Stimulated activated effector memory CD8-positive, alpha-beta T cell treated with anti-CD3 and anti-CD28 coated beads, Interleukin-12 subunit alpha, Interleukin-12 subunit beta, amount 100 ng/mL, for 72 hours (primary cell): ENCODE measurements around the gene CDH18.
"Not testable (repeated sequence)": the region's sequence is repeated elsewhere in the genome, so short reads cannot be mapped to it uniquely, and the experiment has no call there.

Experiments used
- ATAC-seq: fragments of 150-1000 bp; cut with Tn5 transposase; 2 replicates; pipeline ENCODE4 v1.10.0; 2021
- DNase-seq, 2 donors: peaks; one replicate each; pipeline ENCODE4 v3.0.0; 2021 to 2022; ENCODE audit warnings: low spot score in 2 of 2
- H3K27ac Mint-ChIP-seq: one replicate; pipeline ENCODE4 v1.8.0; 2022; ENCODE audit warnings: mild to moderate bottlenecking, mixed read lengths
- H3K36me3 Mint-ChIP-seq: one replicate; pipeline ENCODE4 v1.8.0; 2022; ENCODE audit warnings: mild to moderate bottlenecking, mixed read lengths
- H3K4me1 Mint-ChIP-seq: one replicate; pipeline ENCODE4 v1.8.0; 2022; ENCODE audit warnings: mixed read lengths
- H3K4me3 Mint-ChIP-seq: one replicate; pipeline ENCODE4 v1.8.0; 2022; ENCODE audit warnings: mild to moderate bottlenecking, mixed read lengths
- H3K9me3 Mint-ChIP-seq: one replicate; pipeline ENCODE4 v1.8.0; 2022; ENCODE audit warnings: mixed read lengths

Gene CDH18

DNA sequence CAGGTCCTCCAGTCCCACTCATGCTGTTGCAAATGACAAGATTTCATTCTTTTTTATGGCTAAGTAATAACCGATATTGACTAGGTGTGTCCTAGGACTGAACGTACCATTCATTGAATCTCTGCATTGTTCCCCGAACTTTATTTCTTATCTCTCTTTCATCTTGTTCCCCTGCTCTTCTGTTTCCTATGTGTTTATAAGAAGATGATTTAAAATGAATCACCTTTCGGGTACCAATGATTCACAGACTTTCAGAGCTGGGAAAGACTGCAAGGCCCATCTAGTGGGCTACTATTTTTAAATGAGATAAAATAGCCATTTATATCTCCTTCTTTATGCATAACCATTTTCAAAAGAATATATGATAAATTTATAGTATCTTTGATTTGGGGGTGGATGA, 133.0 kb downstream of the CDH18 start:
- H3K27ac Mint-ChIP-seq, result no peak overlapping the region
- ATAC-seq, result no peak
- no peak for DNase-seq
- no peak overlapping the region for H3K4me3 Mint-ChIP-seq
- no peaks in the 10 kb centered on the region for H3K36me3 Mint-ChIP-seq
- H3K4me1 Mint-ChIP-seq, result no peaks in the 10 kb centered on the region
- H3K9me3 Mint-ChIP-seq, result peaks cover 6% of the 10 kb centered on the region

DNA sequence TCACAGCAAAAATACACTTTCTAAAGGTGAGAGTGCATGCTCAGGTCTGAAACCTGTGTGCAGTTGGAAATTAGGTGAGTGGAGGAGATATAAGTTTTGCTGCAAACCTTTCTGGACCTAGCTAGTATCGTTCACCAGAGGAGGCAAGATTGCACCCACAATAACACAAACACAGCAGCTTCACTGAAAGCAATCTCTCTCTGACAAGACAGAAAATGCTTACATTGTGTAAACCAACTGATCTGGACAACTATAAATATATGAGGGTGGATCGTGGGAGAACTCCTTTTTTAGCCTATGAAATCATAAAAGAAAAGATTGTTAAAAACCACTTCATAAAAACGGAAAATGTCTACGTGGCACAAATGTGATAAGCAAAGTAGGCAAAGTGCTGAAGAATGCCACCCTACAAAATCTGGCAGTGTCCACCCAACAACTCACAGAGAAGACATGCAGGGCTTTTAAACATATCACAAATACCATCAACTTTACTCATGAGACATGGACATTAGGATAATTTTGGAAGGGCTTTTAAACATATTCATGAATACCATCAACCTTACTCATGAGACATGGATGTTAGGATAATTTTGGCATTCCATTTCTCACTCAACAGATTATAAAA, 134.3 kb downstream of the CDH18 start:
- DNase-seq, result no peak
- peaks cover 9% of the 10 kb centered on the region for H3K9me3 Mint-ChIP-seq
- H3K27ac Mint-ChIP-seq, result no peak overlapping the region
- no peaks in the 10 kb centered on the region for H3K36me3 Mint-ChIP-seq
- no peak overlapping the region for H3K4me3 Mint-ChIP-seq
- H3K4me1 Mint-ChIP-seq, result no peaks in the 10 kb centered on the region
- ATAC-seq, result no peak

DNA sequence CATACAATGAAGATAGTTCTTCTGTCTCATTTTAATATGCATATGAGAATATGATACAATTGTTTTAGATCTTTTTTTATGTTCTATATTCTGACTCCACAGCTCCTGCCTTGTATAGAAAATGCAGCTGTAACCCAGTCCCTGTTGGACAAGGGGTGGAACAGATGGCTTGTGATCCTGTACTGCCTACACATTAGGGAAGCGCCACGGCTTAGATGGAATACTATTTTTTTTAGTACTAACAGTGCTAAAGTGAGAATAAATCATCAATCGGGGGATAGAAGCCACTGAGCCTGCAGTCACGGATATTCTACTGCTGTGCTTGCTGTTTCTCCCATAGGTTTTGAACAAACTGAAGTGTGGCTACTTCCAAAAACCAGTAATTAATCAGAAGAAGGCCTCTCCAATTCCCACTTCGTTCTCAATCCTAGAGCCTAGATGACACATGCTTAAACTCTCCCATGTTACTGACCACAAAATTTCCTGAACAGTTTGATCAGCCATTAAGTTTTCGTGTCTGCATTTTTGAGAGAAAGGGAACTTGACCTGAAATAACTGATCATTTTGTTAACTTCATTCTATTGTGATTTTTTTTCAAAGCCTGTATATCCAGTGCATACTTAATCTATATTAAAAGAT, 150.3 kb downstream of the CDH18 start:
- ATAC-seq (no peak), DNase-seq (no peak)
- H3K9me3 Mint-ChIP-seq, result peaks cover 14% of the 10 kb centered on the region
- H3K27ac Mint-ChIP-seq, result no peak overlapping the region
- no peaks in the 10 kb centered on the region for H3K36me3 Mint-ChIP-seq
- no peaks in the 10 kb centered on the region for H3K4me1 Mint-ChIP-seq
- no peak overlapping the region for H3K4me3 Mint-ChIP-seq

DNA sequence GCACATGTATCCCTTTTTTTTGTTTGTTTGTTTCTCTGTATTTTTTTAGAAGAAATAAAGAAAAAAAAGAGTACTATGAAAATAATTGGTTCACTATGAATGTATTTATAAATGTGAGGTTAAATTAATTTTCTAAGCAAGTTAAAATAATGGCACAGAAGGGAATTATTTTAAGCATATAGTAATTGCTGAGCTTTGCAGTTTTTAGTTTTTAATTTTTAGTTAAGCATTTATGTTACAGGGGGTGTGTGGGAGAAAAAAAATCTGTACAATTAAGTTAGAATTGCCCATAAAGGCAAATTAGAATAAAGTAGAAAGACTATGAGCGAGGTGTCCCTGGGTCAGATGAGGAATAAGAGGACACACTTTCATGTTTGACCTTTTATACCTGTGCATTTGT, 152.6 kb downstream of the CDH18 start:
- DNase-seq, result no peak
- H3K36me3 Mint-ChIP-seq, result no peaks in the 10 kb centered on the region
- peaks cover 19% of the 10 kb centered on the region for H3K9me3 Mint-ChIP-seq
- no peak overlapping the region for H3K27ac Mint-ChIP-seq
- no peak overlapping the region for H3K4me3 Mint-ChIP-seq
- no peaks in the 10 kb centered on the region for H3K4me1 Mint-ChIP-seq
- no peak for ATAC-seq

DNA sequence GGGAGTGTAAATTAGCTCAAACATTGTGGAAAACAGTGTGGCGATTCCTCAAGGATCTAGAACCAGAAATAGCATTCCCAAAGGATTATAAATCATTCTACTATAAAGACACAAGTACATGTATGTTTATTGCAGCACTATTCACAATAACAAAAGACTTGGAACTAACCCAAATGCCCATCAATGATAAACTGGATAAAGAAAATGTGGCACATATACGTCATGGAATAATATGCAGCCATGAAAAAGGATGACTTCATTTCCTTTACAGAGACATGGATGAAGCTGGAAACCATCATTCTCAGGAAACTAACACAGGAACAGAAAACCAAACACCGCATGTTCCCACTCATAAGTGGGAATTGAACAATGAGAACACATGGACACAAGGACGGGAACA, 175.3 kb downstream of the CDH18 start:
- not testable (repeated sequence) for H3K4me3 Mint-ChIP-seq, DNase-seq, H3K36me3 Mint-ChIP-seq, H3K27ac Mint-ChIP-seq, ATAC-seq, H3K4me1 Mint-ChIP-seq
- peaks cover 19% of the 10 kb centered on the region for H3K9me3 Mint-ChIP-seq

DNA sequence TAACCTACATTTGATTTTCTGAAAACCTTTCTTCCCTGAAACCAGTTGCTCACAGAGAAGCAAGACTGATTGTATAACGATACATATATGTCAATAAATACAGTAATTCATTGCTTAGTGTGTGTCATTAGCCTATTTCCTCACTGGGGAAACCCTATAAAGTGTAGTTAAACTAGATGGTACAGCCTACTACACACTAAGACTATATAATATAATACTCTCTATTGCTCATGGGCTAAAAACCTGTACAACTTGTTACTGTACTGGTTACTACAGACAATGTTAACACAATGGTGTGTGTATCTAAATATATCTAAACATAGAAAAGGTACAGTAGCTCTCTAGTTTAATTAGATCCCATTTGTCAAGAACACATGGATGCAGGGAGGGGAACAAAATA, 181.2 kb downstream of the CDH18 start:
- no peaks in the 10 kb centered on the region for H3K36me3 Mint-ChIP-seq
- no peaks in the 10 kb centered on the region for H3K4me1 Mint-ChIP-seq
- H3K9me3 Mint-ChIP-seq, result peaks cover 7% of the 10 kb centered on the region
- no peak overlapping the region for H3K4me3 Mint-ChIP-seq
- no peak for DNase-seq
- no peak overlapping the region for H3K27ac Mint-ChIP-seq
- ATAC-seq, result no peak

DNA sequence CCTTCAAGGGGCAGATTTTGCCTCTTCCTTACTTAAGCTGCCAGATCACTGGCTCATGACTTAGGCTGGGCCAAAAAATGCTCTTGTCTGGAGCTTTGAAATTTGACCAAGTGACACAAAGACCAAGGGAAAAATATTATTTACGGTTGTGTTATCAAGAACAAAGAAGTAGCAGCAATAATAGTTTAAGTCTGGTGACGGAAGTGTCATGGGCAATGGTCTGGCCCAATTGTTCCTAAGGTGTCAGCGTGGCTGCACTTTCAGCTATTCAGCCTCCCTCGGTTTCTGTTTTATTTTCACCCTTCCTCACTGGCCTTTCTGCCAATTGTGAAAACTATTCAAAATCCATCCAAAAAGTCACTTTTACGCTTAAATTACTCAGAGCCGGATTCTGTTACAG, 185.3 kb downstream of the CDH18 start:
- DNase-seq, result no peak
- H3K27ac Mint-ChIP-seq, result no peak overlapping the region
- no peaks in the 10 kb centered on the region for H3K4me1 Mint-ChIP-seq
- H3K4me3 Mint-ChIP-seq, result no peak overlapping the region
- H3K36me3 Mint-ChIP-seq, result no peaks in the 10 kb centered on the region
- no peaks in the 10 kb centered on the region for H3K9me3 Mint-ChIP-seq
- ATAC-seq, result no peak

DNA sequence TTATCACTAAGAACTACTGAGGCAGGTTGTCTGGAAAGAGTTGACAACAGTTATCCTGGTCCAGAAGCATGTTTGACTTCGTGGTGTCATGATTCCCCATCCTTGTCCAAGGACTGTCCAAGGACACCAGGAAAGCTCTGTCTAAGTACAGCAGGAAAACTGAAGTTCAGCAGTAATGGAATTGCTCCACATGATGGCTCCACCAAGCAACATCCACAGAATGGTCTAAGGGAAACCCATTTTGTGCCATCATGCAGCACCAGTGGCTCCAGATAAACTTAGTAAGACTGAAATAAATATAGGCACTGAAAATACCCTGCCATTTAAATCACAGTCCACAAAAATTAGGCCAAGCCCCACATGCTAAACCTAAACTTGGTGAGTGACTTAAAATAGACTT, 192.8 kb downstream of the CDH18 start:
- no peak overlapping the region for H3K27ac Mint-ChIP-seq
- peaks cover 13% of the 10 kb centered on the region for H3K9me3 Mint-ChIP-seq
- H3K4me1 Mint-ChIP-seq, result no peaks in the 10 kb centered on the region
- no peaks in the 10 kb centered on the region for H3K36me3 Mint-ChIP-seq
- no peak for DNase-seq
- H3K4me3 Mint-ChIP-seq, result no peak overlapping the region
- ATAC-seq, result no peak

DNA sequence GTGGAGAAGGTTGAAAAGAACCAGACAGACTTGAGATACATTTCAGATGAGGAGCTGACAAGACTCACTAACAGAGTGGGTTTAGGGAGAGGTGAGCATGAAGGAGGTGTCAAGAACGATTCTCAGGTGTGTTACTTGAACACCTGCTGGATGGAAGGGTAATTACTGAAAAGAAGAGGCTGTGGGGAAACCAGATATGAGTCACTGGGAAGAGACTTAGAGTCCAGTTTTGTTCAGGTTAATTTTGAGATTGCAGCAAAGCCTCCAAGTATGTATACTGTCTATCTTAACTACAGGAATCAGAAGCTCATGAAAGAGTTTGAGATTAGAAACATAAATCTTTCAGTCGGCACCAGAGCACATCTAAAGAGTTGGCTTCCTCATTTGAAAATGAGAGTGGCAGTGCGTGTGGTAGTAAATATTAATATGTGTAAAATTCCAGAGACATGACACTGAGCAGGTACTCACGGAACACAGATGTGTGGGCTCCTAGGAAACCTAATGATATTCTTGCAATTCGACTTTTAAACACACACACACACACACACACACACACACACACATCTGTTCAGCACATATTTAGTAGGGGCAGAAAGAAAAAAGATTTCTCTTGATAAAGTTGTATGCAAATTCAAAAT, 197.1 kb downstream of the CDH18 start:
- Mint-ChIP-seq H3K9me3 (peaks cover 14% of the 10 kb centered on the region), H3K4me3 (no peak overlapping the region), H3K27ac (no peak overlapping the region), H3K36me3 (no peaks in the 10 kb centered on the region), H3K4me1 (no peaks in the 10 kb centered on the region)
- no peak for DNase-seq
- ATAC-seq, result no peak

DNA sequence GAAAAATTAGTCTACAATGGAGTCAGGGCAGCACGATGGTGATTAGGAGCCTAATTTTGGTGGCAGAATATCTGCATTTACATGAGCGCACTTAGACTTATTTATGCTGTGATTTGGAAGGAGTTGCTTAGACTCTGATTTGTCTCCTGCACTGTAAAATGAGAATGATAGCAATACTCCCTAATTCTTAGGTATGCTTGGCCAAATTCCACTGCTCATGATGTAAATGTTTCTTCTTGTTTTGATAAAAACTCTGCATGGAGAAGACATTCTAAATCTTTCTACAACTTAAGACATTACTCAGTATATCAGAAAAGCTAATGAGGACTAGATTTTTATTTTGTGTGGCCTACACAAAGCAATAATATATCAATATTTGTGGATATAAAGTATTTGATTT, 205.4 kb downstream of the CDH18 start:
- peaks cover 13% of the 10 kb centered on the region for H3K9me3 Mint-ChIP-seq
- H3K4me3 Mint-ChIP-seq, result no peak overlapping the region
- H3K27ac Mint-ChIP-seq, result no peak overlapping the region
- H3K4me1 Mint-ChIP-seq, result no peaks in the 10 kb centered on the region
- no peak for DNase-seq
- no peak for ATAC-seq
- H3K36me3 Mint-ChIP-seq, result no peaks in the 10 kb centered on the region

DNA sequence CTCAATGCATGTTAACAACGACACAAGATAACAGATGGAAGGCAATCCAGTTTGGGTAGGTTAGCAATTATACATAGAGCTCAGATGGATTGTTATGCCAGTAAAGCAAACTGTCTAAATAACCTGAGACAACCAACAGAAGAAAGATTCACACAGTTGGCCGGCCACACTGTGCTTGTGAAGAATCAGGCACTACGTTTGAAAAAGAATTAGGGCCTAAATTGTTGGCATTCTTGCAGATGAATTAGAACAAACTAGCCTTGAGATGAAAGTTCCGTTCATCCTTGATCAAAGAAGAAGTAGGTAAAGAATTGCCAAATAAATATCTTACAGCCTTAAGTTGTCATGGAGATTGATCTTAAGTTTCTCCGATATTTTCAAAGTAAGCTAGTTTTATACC, 210.6 kb downstream of the CDH18 start:
- H3K36me3 Mint-ChIP-seq, result no peaks in the 10 kb centered on the region
- peaks cover 21% of the 10 kb centered on the region for H3K9me3 Mint-ChIP-seq
- no peak for ATAC-seq
- no peak overlapping the region for H3K4me3 Mint-ChIP-seq
- no peak overlapping the region for H3K27ac Mint-ChIP-seq
- H3K4me1 Mint-ChIP-seq, result no peaks in the 10 kb centered on the region
- DNase-seq, result no peak

DNA sequence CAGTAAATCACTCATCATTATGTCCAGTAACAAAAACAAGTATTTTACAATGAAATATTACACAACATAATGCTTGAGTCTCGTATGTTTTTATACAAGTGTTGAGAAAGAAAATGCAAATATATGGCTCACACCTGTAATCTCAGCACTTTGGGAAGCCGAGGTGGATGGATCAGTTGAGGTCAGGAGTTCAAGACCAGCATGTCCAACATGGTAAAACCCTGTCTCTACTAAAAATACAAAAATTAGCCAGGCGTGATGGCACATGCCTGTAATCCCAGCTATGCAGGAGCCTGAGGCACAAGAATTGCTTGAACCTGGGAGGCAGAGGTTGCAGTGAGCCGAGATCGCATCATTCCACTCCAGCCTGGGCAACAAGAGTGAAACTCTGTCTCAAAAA, 211.1 kb downstream of the CDH18 start:
- H3K36me3 Mint-ChIP-seq, ATAC-seq, H3K4me1 Mint-ChIP-seq, H3K27ac Mint-ChIP-seq, H3K4me3 Mint-ChIP-seq, DNase-seq: not testable (repeated sequence)
- peaks cover 25% of the 10 kb centered on the region for H3K9me3 Mint-ChIP-seq

DNA sequence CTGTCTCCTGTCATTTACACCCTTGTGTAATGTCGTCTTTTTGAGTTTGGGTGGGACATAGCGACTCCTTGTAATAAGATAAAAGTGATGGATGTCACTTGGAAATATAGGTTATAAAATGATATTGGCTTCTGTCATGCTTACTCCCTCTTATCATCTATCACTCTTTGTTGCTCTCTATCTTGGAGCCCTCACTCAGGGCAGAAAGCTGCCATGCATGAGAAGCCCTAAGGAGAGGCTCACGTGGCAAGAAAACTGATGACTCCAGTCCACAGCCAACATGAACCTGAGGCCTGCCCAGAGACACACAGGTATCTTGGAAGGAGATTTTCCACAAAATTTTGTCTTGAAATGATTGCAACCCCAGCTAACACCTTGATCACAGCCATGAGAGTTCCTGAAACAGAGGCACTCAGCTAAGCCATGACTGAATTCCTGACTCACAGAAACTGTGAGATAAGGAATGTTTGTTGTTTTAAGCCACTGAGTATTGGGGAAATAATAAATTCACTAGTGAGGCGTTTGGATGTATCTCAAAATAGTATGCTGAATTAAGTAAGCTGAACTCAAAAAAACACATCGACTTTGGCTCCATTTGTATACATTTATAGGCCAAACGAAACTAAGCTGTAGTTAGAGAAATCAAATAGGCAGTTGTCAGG, 216.7 kb downstream of the CDH18 start:
- Mint-ChIP-seq H3K4me1 (no peaks in the 10 kb centered on the region), H3K36me3 (no peaks in the 10 kb centered on the region), H3K9me3 (peaks cover 35% of the 10 kb centered on the region), H3K4me3 (no peak overlapping the region), H3K27ac (no peak overlapping the region)
- DNase-seq, result no peak
- ATAC-seq, result no peak

DNA sequence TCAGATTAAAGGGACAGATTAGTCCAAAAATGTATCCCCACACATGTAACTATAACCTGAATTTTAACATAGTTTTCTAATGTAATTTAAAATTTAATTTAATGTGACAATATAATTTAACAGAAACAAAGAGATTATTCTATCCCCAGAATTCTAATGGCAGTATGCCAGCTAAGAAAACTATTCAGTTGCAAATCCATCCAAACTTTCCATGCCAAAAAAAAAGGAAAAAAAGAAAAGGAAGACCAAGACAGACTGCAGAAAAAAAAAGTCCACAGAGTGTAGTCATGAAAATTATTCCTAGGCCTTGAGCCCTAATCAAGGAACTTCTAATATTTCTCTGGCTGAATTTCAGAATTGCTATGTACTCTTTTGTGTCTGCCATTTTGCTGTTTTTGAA, 217.6 kb downstream of the CDH18 start:
- no peaks in the 10 kb centered on the region for H3K4me1 Mint-ChIP-seq
- no peak for DNase-seq
- H3K27ac Mint-ChIP-seq, result no peak overlapping the region
- H3K4me3 Mint-ChIP-seq, result no peak overlapping the region
- peaks cover 31% of the 10 kb centered on the region for H3K9me3 Mint-ChIP-seq
- no peak for ATAC-seq
- no peaks in the 10 kb centered on the region for H3K36me3 Mint-ChIP-seq

DNA sequence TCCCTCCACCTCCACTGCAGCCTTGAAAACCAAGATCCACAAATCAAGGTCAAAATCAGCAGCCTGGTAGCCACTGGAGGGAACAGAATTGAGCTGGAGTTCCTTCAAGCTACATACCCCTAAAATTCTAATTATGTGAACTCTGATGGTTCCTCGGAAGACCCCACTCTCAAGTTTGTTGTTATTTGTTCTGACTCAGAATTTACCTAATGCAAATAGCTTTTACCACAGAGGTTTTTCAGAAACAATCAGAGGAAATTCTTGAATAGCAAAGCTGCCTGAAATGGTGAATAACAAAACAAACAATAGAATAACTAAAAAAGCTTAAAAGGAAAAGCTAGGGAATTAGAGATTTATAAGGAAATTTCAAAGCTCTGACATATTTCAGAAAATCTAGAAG, 220.0 kb downstream of the CDH18 start:
- Mint-ChIP-seq H3K4me1 (no peaks in the 10 kb centered on the region), H3K9me3 (peaks cover 25% of the 10 kb centered on the region), H3K27ac (no peak overlapping the region), H3K4me3 (no peak overlapping the region), H3K36me3 (no peaks in the 10 kb centered on the region)
- DNase-seq (no peak), ATAC-seq (no peak)

DNA sequence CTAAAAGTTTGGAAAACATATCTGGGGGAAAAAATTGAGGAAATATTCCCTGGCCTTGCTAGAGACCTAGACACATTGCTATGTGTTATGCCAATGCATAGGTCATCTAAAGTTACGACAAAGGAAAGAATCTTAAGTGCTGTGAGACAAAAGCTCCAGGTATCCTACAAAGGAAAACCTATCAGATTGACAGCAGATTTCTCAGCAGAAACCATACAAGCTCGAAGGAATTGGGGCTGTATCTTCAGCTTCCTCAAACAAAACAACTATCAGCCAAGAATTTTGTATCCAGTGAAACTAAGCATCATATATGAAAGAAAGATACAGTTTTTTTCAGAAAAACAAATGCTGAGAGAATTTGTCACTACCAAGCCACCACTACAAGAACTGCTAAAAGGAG, 234.4 kb downstream of the CDH18 start:
- H3K9me3 Mint-ChIP-seq, result peaks cover 17% of the 10 kb centered on the region
- H3K4me3 Mint-ChIP-seq, result no peak overlapping the region
- no peaks in the 10 kb centered on the region for H3K36me3 Mint-ChIP-seq
- H3K27ac Mint-ChIP-seq, result no peak overlapping the region
- ATAC-seq, result no peak
- no peaks in the 10 kb centered on the region for H3K4me1 Mint-ChIP-seq
- DNase-seq, result no peak
